ENCODE data around the gene TMEM215. TPM values are rescaled to one million over a fixed set of nuclear protein-coding genes. Genes with fewer than 3 reads are reported as not detected.

TMEM215 gene, protein sequence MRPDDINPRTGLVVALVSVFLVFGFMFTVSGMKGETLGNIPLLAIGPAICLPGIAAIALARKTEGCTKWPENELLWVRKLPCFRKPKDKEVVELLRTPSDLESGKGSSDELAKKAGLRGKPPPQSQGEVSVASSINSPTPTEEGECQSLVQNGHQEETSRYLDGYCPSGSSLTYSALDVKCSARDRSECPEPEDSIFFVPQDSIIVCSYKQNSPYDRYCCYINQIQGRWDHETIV
- total RNA-seq (2022; extraction: Qiagen RNA extraction; ENCODE audit: low read depth), result not detected in 5 replicates

DNA sequence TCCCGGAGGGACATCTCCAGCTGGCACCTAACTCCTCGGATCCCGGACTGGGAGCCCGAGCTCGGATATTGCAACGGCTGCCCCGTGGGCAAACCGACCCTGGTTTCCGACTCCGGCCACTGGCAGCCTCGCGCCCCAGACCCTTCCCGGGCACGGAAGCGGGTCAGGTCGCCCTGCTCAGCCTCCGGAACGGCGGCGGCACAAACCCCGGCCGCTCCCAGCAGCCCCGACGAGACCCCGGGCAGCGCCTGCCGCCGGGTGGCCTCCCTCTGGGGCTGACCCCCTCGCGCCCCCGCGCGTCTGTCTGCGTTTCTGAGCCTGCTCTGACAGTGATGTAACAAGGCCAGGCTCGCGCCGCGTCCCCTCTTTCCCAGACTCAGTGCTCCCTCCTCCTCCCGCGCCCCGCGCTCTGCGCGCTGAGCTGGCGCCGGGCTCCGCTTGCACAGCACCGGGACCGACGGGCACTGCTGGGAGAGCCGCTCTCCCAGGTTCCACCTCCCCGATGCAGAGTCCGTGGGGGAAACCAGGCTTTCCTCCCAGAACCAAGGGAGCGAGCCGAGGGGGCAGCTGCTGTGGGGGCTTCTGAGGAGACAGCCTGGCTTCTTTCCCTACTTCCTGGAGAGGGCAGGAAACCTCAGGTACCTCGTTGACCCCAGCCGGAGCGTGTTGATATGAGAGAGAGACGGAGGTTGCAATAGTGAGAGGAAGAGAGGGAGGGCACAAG, at the start of gene TMEM215:
TSS of gene TMEM215 (plus strand) at position 373 of the 724 bp plus-strand sequence. CDS start 644 bp downstream, outside the sequence.

Other genes with a start within 250 kb of the TMEM215 start
- 11.3 to 15.8 TPM (median 14.4 TPM) in 5 replicates for gene SMIM27, start 231.2 kb upstream of the TMEM215 start, total RNA-seq (2022; extraction: Qiagen RNA extraction; ENCODE audit: low read depth)
- gene TOPORS, start 231.0 kb upstream of the TMEM215 start, total RNA-seq (2022; extraction: Qiagen RNA extraction; ENCODE audit: low read depth), result 11.9 to 18.9 TPM (median 14.3 TPM) in 5 replicates
- gene NDUFB6, start 210.4 kb upstream of the TMEM215 start, total RNA-seq (2022; extraction: Qiagen RNA extraction; ENCODE audit: low read depth), result 103 to 119 TPM (median 109 TPM) in 5 replicates
- gene TAF1L, start 147.9 kb upstream of the TMEM215 start, total RNA-seq (2022; extraction: Qiagen RNA extraction; ENCODE audit: low read depth), result not detected in 5 replicates
- gene APTX, start 218.1 kb downstream of the TMEM215 start, total RNA-seq (2022; extraction: Qiagen RNA extraction; ENCODE audit: low read depth), result 39.9 to 52.6 TPM (median 42.4 TPM) in 5 replicates
- gene DNAJA1, start 241.7 kb downstream of the TMEM215 start, total RNA-seq (2022; extraction: Qiagen RNA extraction; ENCODE audit: low read depth), result 277 to 331 TPM (median 302 TPM) in 5 replicates

All from A549 treated with CpdA at 1 μM for 4 hours (cell line).